K562 (cell line): ENCODE results near the gene BRICD5.

ENCODE experiments used
- GABPA ChIP-seq: fragments of 200-800 bp; sonication (Bioruptor generic); conservative IDR thresholded peaks from 2 replicates; pipeline ENCODE4 v1.6.1; 2016; ENCODE audit warnings: low read depth, missing genetic modification characterization, missing compliant biosample characterization
- MCM3 ChIP-seq: fragments of 450-650 bp; IDR thresholded peaks from 2 replicates; pipeline ENCODE4 v1.6.1; 2016
- ZNF551 ChIP-seq: fragments of 250-450 bp; sonication (Bioruptor Pico); IDR thresholded peaks from 2 replicates; pipeline ENCODE4 v1.5.0; 2021; ENCODE audit warnings: mild to moderate bottlenecking, moderate library complexity
- ZNF644 ChIP-seq: fragments of 200-800 bp; sonication (Bioruptor generic); IDR thresholded peaks from 2 replicates; pipeline ENCODE4 v1.6.1; 2016; ENCODE audit warnings: low read depth, missing genetic modification characterization, missing compliant biosample characterization
- TF ChIP-seq, protein P1 (sequence below), 3 experiments: IDR thresholded peaks in 2 of 3; conservative IDR thresholded peaks in 1 of 3; 2 replicates each; pipeline ENCODE4 v1.5.1; 2011 to 2012; ENCODE audit warnings: low read length in 3 of 3, mild to moderate bottlenecking in 3 of 3, control low read depth in 2 of 3, improper control_type of control experiment in 1 of 3, inconsistent platforms in 1 of 3, low read depth in 1 of 3, mixed read lengths in 1 of 3, moderate library complexity in 1 of 3; ENCODE audit not compliant: insufficient read depth in 2 of 3

DNA sequence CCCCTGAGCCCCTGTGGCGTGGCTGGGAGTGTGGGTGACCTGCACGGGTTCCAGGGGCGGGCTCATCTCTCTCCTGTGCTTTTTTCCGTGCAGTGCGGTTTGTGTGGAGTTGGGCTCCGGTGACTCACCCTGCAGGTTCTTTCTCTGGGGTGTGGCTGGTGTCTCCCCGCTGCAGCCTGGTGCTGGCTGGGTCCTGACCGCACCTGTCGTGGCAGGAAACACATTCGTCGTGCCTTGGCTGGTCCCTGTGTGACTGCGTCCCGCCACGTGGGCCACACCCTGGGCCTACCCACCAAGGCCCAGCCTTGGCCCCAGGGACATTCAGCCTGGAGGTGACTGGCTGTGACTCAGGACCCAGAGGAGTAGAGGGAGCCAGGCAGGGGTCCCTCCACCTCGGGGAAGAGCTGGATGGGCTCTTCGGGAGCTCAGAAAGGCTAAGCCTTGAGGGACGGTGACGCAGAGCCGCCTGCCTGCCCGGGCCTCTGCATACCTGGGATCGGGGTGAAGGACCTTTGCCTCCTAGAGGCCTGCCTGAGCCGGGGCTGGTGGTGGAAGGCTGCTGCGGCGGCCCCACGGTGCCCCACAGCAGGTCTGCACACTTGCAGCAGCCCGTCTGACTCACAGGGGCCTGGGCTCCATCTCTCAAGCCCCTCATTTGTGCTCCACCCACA is 47.3 kb downstream of the BRICD5 start:
- TF ChIP-seq ZNF551 (CRISPR knock-in tag) (no peak), MCM3 (no peak), GABPA (tag) (no peak), ZNF644 (no peak)
- TF ChIP-seq, protein P1, sequence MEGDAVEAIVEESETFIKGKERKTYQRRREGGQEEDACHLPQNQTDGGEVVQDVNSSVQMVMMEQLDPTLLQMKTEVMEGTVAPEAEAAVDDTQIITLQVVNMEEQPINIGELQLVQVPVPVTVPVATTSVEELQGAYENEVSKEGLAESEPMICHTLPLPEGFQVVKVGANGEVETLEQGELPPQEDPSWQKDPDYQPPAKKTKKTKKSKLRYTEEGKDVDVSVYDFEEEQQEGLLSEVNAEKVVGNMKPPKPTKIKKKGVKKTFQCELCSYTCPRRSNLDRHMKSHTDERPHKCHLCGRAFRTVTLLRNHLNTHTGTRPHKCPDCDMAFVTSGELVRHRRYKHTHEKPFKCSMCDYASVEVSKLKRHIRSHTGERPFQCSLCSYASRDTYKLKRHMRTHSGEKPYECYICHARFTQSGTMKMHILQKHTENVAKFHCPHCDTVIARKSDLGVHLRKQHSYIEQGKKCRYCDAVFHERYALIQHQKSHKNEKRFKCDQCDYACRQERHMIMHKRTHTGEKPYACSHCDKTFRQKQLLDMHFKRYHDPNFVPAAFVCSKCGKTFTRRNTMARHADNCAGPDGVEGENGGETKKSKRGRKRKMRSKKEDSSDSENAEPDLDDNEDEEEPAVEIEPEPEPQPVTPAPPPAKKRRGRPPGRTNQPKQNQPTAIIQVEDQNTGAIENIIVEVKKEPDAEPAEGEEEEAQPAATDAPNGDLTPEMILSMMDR (IDR thresholded peaks at IDR 0.05 in 2 of 3, conservative IDR thresholded peaks at IDR 0.05 in 1 of 3; ENCODE audit: insufficient read depth in 2 of 3, low read depth in 1 of 3, low read length in 3 of 3): no peak
